ENCODE results near the gene SORCS3. TPM values are rescaled to one million over a fixed set of nuclear protein-coding genes. Genes with fewer than 3 reads are reported as not detected.

The SORCS3 gene
- total RNA-seq, 1 donor from 2014 or later: not detected

DNA sequence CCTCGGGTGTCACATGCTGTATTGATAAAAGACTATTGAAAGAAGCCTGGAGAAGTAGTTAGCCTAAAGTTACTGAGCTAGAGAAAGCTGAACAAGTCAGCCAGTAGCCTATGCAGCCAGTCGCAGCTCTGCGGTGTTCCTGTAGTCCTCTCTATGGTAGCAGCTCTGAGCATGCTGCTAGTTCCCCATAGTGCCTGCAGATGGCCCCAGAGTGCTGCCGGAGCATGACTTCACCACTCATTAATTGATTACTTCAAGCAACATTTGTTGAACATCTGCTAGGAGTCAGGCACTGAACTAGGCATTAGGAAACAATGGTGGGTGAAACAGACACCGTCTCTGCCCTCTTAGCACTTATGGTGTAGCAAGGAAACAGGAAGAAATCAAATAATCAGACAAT is 422.7 kb downstream of the SORCS3 start:
- TF ChIP-seq CTCF (IDR thresholded peaks at IDR 0.05): peak; percentile 32
- Histone ChIP-seq H3K4me1 (no peaks in the 10 kb centered on the region), H3K4me3 (no peak overlapping the region), H3K36me3 (no peaks in the 10 kb centered on the region), H3K27me3 (no peaks in the 10 kb centered on the region), H3K9me3 (no peaks in the 10 kb centered on the region), H3K27ac (no peak overlapping the region)
- DNase-seq (no peak), ATAC-seq (peak; percentile 66)
- intact Hi-C loops (cut with DNase I): no loop called here

GRCh38 chr10:105068497-105068896 is 427.4 kb downstream of the SORCS3 start:
- ATAC-seq (no peak), DNase-seq (no peak)
- TF ChIP-seq CTCF (IDR thresholded peaks at IDR 0.05): no peak
- intact Hi-C loops (cut with DNase I): no loop called here
- H3K27ac ChIP-seq: no peak overlapping the region
- no peaks in the 10 kb centered on the region for H3K36me3 ChIP-seq
- no peaks in the 10 kb centered on the region for H3K9me3 ChIP-seq
- no peak overlapping the region for H3K4me3 ChIP-seq
- no peaks in the 10 kb centered on the region for H3K27me3 ChIP-seq
- no peaks in the 10 kb centered on the region for H3K4me1 ChIP-seq

- Histone ChIP-seq H3K27ac (no peak overlapping the region), H3K9me3 (no peaks in the 10 kb centered on the region), H3K4me3 (no peak overlapping the region), H3K4me1 (no peaks in the 10 kb centered on the region), H3K27me3 (no peaks in the 10 kb centered on the region), H3K36me3 (no peaks in the 10 kb centered on the region)
- no peak for TF ChIP-seq CTCF (IDR thresholded peaks at IDR 0.05)
- intact Hi-C loops (cut with DNase I): no loop called here
- DNase-seq (no peak), ATAC-seq (no peak)
These were observed 429.2 kb downstream of the SORCS3 start for GRCh38 chr10:105070249-105070648.

- Histone ChIP-seq H3K4me3 (no peak overlapping the region), H3K27ac (no peak overlapping the region), H3K36me3 (no peaks in the 10 kb centered on the region), H3K4me1 (no peaks in the 10 kb centered on the region), H3K9me3 (no peaks in the 10 kb centered on the region), H3K27me3 (no peaks in the 10 kb centered on the region)
- TF ChIP-seq CTCF (IDR thresholded peaks at IDR 0.05): no peak
- no peak for DNase-seq
- no peak for ATAC-seq
- intact Hi-C loops (cut with DNase I): no loop called here
These were observed 429.9 kb downstream of the SORCS3 start for GRCh38 chr10:105070952-105071351.

DNA sequence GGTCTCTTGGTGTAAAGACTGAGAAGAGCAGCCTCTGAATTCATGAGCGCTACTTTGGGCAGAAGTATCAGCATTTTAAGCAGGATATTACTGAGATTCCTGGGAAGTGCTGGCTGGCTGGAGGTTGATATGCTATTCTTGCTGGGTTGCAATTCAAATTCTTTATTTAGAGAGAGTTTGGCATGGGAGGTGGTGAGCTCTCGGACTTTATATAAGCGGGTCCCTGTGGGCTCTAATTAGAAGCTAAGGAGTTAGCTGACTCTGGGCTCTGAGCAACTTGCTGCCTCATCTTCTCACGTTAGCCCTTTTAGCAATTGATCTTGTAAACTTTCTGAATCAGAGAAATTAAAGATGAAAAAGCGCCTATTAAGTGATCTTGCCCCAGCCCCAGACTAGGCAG is 430.9 kb downstream of the SORCS3 start:
- DNase-seq: no peak
- no peaks in the 10 kb centered on the region for H3K9me3 ChIP-seq
- TF ChIP-seq CTCF (IDR thresholded peaks at IDR 0.05): no peak
- ATAC-seq: no peak
- no peak overlapping the region for H3K27ac ChIP-seq
- intact Hi-C loops (cut with DNase I): no loop called here
- no peaks in the 10 kb centered on the region for H3K4me1 ChIP-seq
- H3K27me3 ChIP-seq: no peaks in the 10 kb centered on the region
- no peaks in the 10 kb centered on the region for H3K36me3 ChIP-seq
- no peak overlapping the region for H3K4me3 ChIP-seq

GRCh38 chr10:105073999-105074398 is 432.9 kb downstream of the SORCS3 start:
- no peak for ATAC-seq
- no peak for TF ChIP-seq CTCF (IDR thresholded peaks at IDR 0.05)
- H3K9me3 ChIP-seq: no peaks in the 10 kb centered on the region
- H3K27ac ChIP-seq: no peak overlapping the region
- no peaks in the 10 kb centered on the region for H3K36me3 ChIP-seq
- DNase-seq: no peak
- no peaks in the 10 kb centered on the region for H3K4me1 ChIP-seq
- H3K27me3 ChIP-seq: no peaks in the 10 kb centered on the region
- intact Hi-C loops (cut with DNase I): no loop called here
- H3K4me3 ChIP-seq: no peak overlapping the region
